Trophoblast cell (in vitro differentiated cells and primary cell): ENCODE data around the gene B9D1.

ENCODE experiments used
- DNase-seq, 2 donors: peaks; one replicate each; pipeline ENCODE4 v3.0.0-alpha.2; 2016
- H2AFZ ChIP-seq: 2 replicates; pipeline ENCODE4 v1.6.1; 2013; ENCODE audit warnings: low read length, moderate library complexity, mild to moderate bottlenecking; ENCODE audit not compliant: insufficient read depth, poor library complexity
- H2AK5ac ChIP-seq: 2 replicates; pipeline ENCODE4 v1.6.1; 2013; ENCODE audit warnings: mild to moderate bottlenecking, low read length
- H2BK120ac ChIP-seq: 2 replicates; pipeline ENCODE4 v1.6.1; 2013; ENCODE audit warnings: low read length, mild to moderate bottlenecking, moderate library complexity; ENCODE audit not compliant: insufficient read depth, poor library complexity
- H2BK12ac ChIP-seq: 2 replicates; pipeline ENCODE4 v1.6.1; 2013; ENCODE audit warnings: mild to moderate bottlenecking, low read length, moderate library complexity
- H2BK5ac ChIP-seq: 2 replicates; pipeline ENCODE4 v1.6.1; 2013; ENCODE audit warnings: low read length, low read depth, moderate library complexity, mild to moderate bottlenecking; ENCODE audit not compliant: poor library complexity
- H3K14ac ChIP-seq: 2 replicates; pipeline ENCODE4 v1.6.1; 2013; ENCODE audit warnings: mild to moderate bottlenecking, low read length
- H3K18ac ChIP-seq: 2 replicates; pipeline ENCODE4 v1.6.1; 2013; ENCODE audit warnings: mild to moderate bottlenecking, low read length
- H3K23ac ChIP-seq: 2 replicates; pipeline ENCODE4 v1.6.1; 2013; ENCODE audit warnings: low read length
- H3K27ac ChIP-seq: 2 replicates; pipeline ENCODE4 v1.5.1; 2013; ENCODE audit warnings: low read depth, mild to moderate bottlenecking, inconsistent platforms, low read length, moderate library complexity
- H3K27me3 ChIP-seq: 2 replicates; pipeline ENCODE4 v1.6.1; 2013; ENCODE audit warnings: inconsistent platforms, mild to moderate bottlenecking, low read length, moderate library complexity; ENCODE audit not compliant: insufficient read depth
- H3K36me3 ChIP-seq, 2 experiments: 1 replicate in 1 of 2; 2 replicates in 1 of 2; pipeline ENCODE4 v1.6.1; 2013; ENCODE audit warnings: low read length in 2 of 2, mild to moderate bottlenecking in 2 of 2, moderate library complexity in 1 of 2; ENCODE audit not compliant: insufficient read depth in 2 of 2, control insufficient read depth in 1 of 2
- H3K4ac ChIP-seq: 2 replicates; pipeline ENCODE4 v1.6.1; 2013; ENCODE audit warnings: low read depth, mild to moderate bottlenecking, low read length, moderate library complexity
- H3K4me1 ChIP-seq, 2 experiments: 1 replicate in 1 of 2; 2 replicates in 1 of 2; pipeline ENCODE4 v1.6.1; 2013; ENCODE audit warnings: low read length in 2 of 2, mild to moderate bottlenecking in 2 of 2, moderate library complexity in 1 of 2; ENCODE audit not compliant: insufficient read depth in 2 of 2, control insufficient read depth in 1 of 2
- H3K4me2 ChIP-seq: 2 replicates; pipeline ENCODE4 v1.6.1; 2013; ENCODE audit warnings: inconsistent platforms, mild to moderate bottlenecking, low read length, moderate library complexity
- H3K4me3 ChIP-seq: 2 replicates; pipeline ENCODE4 v1.5.1; 2013; ENCODE audit warnings: mild to moderate bottlenecking, low read depth, low read length, inconsistent platforms
- H3K79me1 ChIP-seq: one replicate; pipeline ENCODE4 v1.6.1; 2013; ENCODE audit warnings: low read length
- H3K79me2 ChIP-seq: 2 replicates; pipeline ENCODE4 v1.6.1; 2013; ENCODE audit warnings: low read length, mild to moderate bottlenecking; ENCODE audit not compliant: control insufficient read depth, insufficient read depth, poor library complexity
- H3K9ac ChIP-seq: 2 replicates; pipeline ENCODE4 v1.6.1; 2013; ENCODE audit warnings: mild to moderate bottlenecking, low read length
- H3K9me3 ChIP-seq: 2 replicates; pipeline ENCODE4 v1.6.1; 2013; ENCODE audit warnings: low read depth, mild to moderate bottlenecking, control low read depth, inconsistent platforms, low read length; ENCODE audit not compliant: insufficient read depth
- H4K12ac ChIP-seq: 2 replicates; pipeline ENCODE4 v1.6.1; 2013; ENCODE audit warnings: low read depth, mild to moderate bottlenecking, low read length, moderate library complexity
- H4K8ac ChIP-seq: 2 replicates; pipeline ENCODE4 v1.6.1; 2013; ENCODE audit warnings: low read depth, mild to moderate bottlenecking, low read length, moderate library complexity
- H4K91ac ChIP-seq: one replicate; pipeline ENCODE4 v1.6.1; 2013; ENCODE audit warnings: low read depth, mild to moderate bottlenecking, low read length, moderate library complexity
- WGBS: extraction: QIAGEN DNeasy Blood & Tissue Kit; methylation state at CpG from one replicate; pipeline ENCODE4 v1.1.7; 2013; ENCODE audit warnings: missing lambda C conversion rate; ENCODE audit not compliant: insufficient read length, insufficient coverage; ENCODE audit errors: extremely low coverage; 5-methylcytosine and 5-hydroxymethylcytosine counted together

The B9D1 gene

DNA sequence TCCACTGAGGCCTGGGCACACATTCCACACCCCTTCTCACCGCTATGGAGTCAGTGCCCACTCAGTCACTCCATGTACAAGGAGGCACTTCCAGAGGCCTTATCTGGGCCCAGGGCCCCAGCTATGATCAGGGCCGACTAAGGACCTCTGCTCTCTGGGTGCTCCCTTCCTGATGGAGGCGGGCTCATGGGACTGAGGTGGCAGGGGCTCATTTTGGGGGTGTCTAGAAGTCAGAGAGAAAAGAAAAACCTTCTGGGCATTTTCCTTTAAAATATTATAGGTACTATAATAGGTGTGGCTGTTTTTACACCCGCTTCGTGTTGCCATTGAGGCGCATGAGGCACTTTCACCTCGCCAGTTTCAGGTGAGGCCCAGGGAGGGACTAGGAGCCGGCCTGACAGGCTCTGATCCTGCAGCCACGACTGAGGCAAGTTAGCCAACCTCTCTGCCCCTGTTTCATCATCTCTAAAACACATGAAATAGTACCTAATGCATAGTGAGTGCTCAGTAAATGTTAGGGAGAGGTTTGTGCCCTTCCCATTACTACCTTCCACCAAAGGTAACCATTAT lies 14.4 kb downstream of the B9D1 start:
- H3K9ac ChIP-seq = no peak overlapping the region
- no peak overlapping the region for H3K4ac ChIP-seq
- H3K27ac ChIP-seq = no peak overlapping the region
- no peak overlapping the region for H2BK5ac ChIP-seq
- H3K14ac ChIP-seq = no peak overlapping the region
- H2AK5ac ChIP-seq = no peak overlapping the region
- H3K79me1 ChIP-seq = no peaks in the 10 kb centered on the region
- no peak overlapping the region for H2BK12ac ChIP-seq
- no peaks in the 10 kb centered on the region for H3K79me2 ChIP-seq
- H4K91ac ChIP-seq = no peak overlapping the region
- H3K27me3 ChIP-seq = no peaks in the 10 kb centered on the region
- DNase-seq = no peak
- no CpG with 5 or more reads among the region's 9 CpGs for whole genome bisulfite sequencing
- no peak overlapping the region for H3K4me3 ChIP-seq
- H4K12ac ChIP-seq = no peak overlapping the region
- H3K9me3 ChIP-seq = no peaks in the 10 kb centered on the region
- no peaks in the 10 kb centered on the region for H3K36me3 ChIP-seq
- H4K8ac ChIP-seq = no peak overlapping the region
- no peak overlapping the region for H3K4me2 ChIP-seq
- H2BK120ac ChIP-seq = no peak overlapping the region
- H2AFZ ChIP-seq = no peak overlapping the region
- H3K23ac ChIP-seq = no peak overlapping the region
- peaks cover 0 to 7% of the 10 kb centered on the region in 2 experiments for H3K4me1 ChIP-seq
- H3K18ac ChIP-seq = no peak overlapping the region

DNA sequence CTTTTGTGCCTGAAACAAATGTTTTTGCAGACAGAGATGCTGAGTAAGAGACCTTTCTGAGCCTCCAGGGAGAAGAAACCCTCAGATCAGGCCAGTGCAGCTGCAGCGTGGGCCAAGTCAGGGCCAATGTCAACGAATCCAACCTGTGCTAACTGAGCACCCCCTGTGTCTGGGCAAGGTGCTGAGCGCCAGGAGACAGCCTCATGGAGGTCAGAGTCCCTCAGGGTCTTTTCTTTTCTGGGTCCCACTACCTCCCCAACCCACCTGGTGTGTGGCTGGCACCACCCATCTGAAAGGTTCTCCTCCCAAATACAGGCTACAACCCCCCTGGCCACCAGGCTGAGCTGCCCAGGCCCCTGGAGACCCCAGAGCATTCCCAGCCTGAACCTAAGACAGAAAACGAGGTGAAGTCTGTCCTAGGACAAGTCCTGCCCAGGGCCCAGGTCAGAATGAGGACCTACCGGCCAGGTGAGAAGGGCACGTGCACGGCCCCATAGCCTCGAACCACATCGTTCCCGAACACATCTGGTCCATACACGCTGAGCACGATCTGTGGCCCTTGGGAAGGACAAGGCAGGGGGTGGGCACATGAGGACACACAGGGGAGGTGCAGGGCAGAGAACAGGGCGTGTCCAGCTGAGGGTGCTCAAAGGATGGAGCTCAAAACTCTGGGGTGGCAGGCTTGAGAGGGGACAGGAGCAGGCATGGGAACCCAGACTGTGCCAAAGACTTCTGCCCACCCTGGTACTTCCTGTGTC lies 15.0 kb downstream of the B9D1 start:
- Histone ChIP-seq H4K91ac (no peak overlapping the region), H4K12ac (no peak overlapping the region), H3K4me1 (peaks cover 2 to 8% of the 10 kb centered on the region in 2 experiments), H3K18ac (no peak overlapping the region), H3K79me1 (peaks cover under 1% of the 10 kb centered on the region), H3K4ac (no peak overlapping the region), H3K4me2 (no peak overlapping the region), H2AFZ (no peak overlapping the region), H2BK12ac (no peak overlapping the region), H3K9ac (no peak overlapping the region), H3K79me2 (no peaks in the 10 kb centered on the region), H3K27me3 (no peaks in the 10 kb centered on the region), H3K36me3 (no peaks in the 10 kb centered on the region), H3K23ac (no peak overlapping the region), H3K27ac (no peak overlapping the region), H3K14ac (no peak overlapping the region), H3K9me3 (no peaks in the 10 kb centered on the region), H3K4me3 (no peak overlapping the region), H2AK5ac (no peak overlapping the region), H2BK5ac (no peak overlapping the region), H2BK120ac (no peak overlapping the region), H4K8ac (no peak overlapping the region)
- WGBS = no CpG with 5 or more reads among the region's 13 CpGs
- no peak for DNase-seq

DNA sequence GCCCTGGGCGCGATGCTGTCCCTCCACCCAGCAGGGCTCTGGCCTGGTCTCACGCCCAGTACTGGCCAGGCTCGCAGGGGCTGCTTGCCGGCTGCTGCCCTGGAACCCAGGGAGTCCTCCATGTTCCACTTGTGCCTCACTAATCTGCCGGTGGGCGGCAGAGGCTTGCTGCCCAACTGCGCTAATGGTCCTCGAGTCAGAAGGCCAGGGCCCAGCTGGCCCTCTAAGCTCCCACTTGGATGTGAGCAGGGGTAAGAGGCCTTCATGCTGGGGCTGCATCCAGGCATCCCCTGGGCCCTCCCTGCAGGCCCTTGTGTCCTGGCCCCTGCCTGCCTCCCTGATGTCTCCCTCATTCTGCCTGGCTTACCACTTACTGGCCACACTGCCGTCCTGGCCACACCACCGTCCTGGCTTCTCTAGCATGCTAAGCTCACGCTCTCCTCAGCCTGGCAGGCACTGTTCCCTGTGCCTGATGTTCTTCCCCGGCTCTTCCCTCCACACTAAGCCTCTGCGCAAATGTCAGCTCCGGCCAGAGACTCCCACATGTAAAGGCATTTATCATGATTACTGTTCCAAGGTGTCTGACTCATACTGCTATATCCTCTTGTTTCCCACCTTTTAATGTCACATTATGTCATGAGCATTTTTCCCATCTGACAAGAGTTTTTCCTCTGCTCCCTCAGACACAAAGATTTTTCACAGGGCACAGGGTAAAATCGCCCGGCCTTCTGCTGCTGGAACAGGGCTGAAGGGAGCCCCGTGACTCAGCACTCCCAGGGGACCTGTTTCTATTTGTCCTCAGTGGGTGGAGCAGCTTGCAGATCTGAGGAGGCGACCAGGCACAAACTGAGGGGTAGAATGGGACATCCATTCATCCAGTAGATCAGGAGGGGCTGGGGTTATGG lies 15.9 kb downstream of the B9D1 start:
- no CpG with 5 or more reads among the region's 19 CpGs for WGBS
- DNase-seq = no peak
- Histone ChIP-seq H3K4me2 (no peak overlapping the region), H3K79me1 (peaks cover 6% of the 10 kb centered on the region), H3K14ac (no peak overlapping the region), H2BK12ac (no peak overlapping the region), H2BK120ac (no peak overlapping the region), H2AK5ac (no peak overlapping the region), H3K27ac (no peak overlapping the region), H3K79me2 (no peaks in the 10 kb centered on the region), H3K23ac (no peak overlapping the region), H3K4ac (no peak overlapping the region), H4K8ac (no peak overlapping the region), H3K9me3 (no peaks in the 10 kb centered on the region), H2AFZ (no peak overlapping the region), H3K4me1 (peaks cover 10 to 17% of the 10 kb centered on the region in 2 experiments), H3K27me3 (no peaks in the 10 kb centered on the region), H4K91ac (no peak overlapping the region), H3K18ac (no peak overlapping the region), H3K36me3 (no peaks in the 10 kb centered on the region), H3K4me3 (no peak overlapping the region), H4K12ac (no peak overlapping the region), H3K9ac (no peak overlapping the region), H2BK5ac (no peak overlapping the region)

DNA sequence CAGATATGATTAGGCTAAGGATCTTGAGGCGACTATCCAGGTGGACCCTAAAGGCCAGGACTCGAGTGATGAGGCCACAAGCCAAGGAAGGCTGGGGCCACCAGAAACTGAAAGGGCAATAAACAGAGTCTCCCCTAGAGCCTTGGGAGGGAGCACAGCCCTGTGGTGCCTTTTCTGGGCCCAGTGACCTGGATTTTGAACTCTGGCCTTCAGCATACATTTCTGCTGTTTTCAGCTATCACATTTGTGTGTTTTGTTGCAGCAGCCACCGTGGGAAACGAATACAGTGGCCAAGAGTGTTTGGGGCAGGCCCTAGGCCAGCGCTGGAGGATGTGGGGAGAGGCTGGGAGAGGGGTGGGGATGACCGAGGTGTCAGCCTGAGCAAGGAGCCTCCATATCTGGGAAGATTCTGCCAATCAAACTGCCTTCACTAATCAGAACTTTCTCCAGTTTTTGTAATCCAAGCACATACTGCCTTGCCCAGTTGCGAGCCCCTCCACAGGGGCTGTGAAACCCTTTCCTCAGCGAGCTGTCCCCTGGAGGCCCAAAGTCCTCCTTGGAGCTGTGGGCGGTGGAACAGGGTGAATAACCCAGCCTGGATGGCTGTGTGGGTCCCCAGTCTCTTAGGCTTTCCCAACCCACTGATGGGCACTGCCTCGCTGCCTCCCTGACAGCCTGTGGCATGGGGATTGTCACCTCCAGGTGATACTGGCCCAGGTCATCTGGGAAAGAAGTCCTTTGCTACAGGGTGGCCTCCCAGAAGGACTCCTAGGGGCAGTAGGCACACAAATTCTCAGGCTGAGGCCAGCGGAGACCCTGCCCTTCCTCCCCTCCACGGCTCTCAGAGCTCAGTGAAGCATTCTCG lies 16.8 kb downstream of the B9D1 start:
- Histone ChIP-seq H2AFZ (no peak overlapping the region), H3K27me3 (no peaks in the 10 kb centered on the region), H3K27ac (no peak overlapping the region), H2BK5ac (no peak overlapping the region), H3K9ac (no peak overlapping the region), H3K18ac (no peak overlapping the region), H3K36me3 (no peaks in the 10 kb centered on the region), H2AK5ac (no peak overlapping the region), H2BK12ac (no peak overlapping the region), H3K4me1 (peaks cover 16 to 21% of the 10 kb centered on the region in 2 experiments), H3K14ac (no peak overlapping the region), H3K79me2 (no peaks in the 10 kb centered on the region), H3K9me3 (no peaks in the 10 kb centered on the region), H4K12ac (no peak overlapping the region), H4K8ac (no peak overlapping the region), H3K4me2 (no peak overlapping the region), H3K79me1 (peaks cover 6% of the 10 kb centered on the region), H3K4me3 (no peak overlapping the region), H2BK120ac (no peak overlapping the region), H4K91ac (no peak overlapping the region), H3K4ac (no peak overlapping the region), H3K23ac (no peak overlapping the region)
- DNase-seq = no peak
- no CpG with 5 or more reads among the region's 13 CpGs for WGBS
